NCI-H510A (cell line): ENCODE results near the gene WFDC10B.
A peak's percentile ranks its signal among the peaks of the same experiment; 100 is the strongest.
"Not testable (repeated sequence)": the region's sequence is repeated elsewhere in the genome, so short reads cannot be mapped to it uniquely, and the experiment has no call there.

ENCODE experiments used
- DNase-seq: peaks from one replicate; lab custom pipeline; 2025; lab: John Stamatoyannopoulos, UW

Gene WFDC10B

GRCh38 chr20:45704969-45705637 is at the start of gene WFDC10B:
Gene WFDC10B, minus strand, starts transcription at chr20:45705019. Its CDS starts 19,027 bp downstream, at chr20:45685992.
- DNase-seq = no peak

DNA sequence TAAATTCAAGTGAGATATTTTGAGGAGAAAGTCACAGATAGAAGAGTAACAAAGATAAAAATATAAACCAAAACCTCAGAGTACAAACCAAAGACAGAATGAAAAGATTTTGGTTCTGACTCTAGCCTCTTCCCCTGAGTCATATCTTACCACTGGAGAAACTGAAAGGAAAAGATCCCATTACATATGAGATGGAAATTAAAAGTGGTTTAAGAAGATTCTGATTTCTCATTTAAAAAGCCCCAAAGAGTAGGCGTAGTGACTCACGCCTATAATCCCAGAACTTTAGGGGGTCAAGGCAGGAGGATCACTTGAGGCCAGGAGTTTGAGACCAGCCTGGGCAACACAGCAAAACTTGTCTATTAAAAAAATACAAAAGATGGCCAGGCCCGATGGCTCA is 47.9 kb upstream of the WFDC10B start:
- DNase-seq = no peak

- DNase-seq = no peak
These were observed 46.9 kb upstream of the WFDC10B start for GRCh38 chr20:45751721-45752120.

- no peak for DNase-seq
These were observed 40.2 kb upstream of the WFDC10B start for GRCh38 chr20:45745015-45745414.

DNA sequence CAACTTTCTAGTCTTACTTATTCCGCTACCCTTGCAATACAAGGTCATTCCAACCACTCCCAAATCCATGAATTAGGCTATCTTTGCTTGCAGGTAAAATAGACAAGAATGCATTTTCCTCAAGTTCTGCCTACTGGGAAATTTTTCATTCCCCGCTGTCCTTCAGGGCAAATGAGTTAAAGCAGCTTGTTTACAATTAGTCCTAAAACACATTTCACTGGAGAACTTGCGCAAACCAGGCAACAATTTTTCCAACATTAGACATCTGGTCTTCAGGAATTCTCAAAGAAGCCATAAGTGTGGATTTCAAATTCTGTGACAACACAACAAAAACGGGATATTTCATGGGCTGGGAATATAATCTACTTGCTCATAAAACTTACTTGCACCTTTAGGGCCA is 37.8 kb upstream of the WFDC10B start:
- no peak for DNase-seq

- DNase-seq = no peak
These were observed 31.2 kb upstream of the WFDC10B start for GRCh38 chr20:45735988-45736387.

- DNase-seq = no peak
These were observed 30.7 kb upstream of the WFDC10B start for GRCh38 chr20:45735552-45735951.

DNA sequence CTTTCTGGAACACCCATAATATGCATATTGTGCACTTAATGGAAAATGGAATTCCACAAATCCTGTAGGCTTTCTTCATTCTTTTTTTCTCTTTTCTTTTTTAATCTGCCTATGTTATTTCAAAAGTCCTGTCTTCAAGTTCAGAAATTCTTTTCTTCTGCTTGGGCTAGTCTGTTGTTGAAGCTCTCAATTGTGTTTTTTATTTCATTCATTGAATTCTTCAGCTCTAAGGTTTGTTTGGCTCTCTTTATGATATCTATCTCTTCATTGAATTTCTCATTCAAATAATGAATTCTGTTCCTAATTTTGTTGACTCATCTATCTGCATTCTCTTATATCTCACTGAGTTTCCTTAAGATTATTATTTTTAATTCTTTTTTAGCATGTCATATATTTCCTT is 27.4 kb upstream of the WFDC10B start:
- DNase-seq = no peak

DNA sequence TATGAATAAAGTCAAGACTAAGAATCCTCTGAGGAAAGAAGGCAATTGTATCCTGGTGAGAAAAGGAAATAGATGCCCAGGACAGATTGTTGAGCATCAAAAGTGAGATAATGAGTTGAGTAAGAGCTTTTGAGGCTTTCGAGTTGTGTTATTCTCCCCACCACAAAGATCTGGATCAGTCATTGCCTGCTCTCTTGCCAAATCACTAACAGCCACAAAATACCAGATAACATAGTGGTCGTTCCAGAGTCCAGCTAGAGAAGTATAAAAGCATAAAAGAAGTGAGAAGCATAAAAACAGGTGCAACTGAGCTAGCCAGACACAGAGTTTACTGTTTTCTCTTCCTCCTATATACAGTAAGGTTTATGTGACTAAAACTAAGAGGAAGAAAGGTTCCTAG is 22.2 kb upstream of the WFDC10B start:
- DNase-seq = no peak

GRCh38 chr20:45725134-45725533 is 20.3 kb upstream of the WFDC10B start:
- no peak for DNase-seq

DNA sequence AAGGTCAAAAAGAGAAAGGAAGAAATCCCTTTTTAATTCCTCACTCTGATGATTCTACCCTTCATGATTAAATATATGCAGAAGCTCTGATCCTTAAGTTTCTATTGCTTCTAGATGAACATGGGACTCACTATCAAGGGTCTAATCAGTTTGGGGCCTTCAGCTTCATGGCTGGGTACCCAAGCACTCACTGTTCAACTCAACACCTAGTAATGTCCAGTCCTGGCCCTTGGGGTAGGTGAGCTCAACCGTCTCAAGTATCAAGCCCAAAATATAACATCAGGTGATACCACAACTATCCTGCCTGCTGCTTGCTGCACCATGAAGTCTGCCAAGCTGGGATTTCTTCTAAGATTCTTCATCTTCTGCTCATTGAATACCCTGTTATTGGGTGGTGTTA is 17.2 kb upstream of the WFDC10B start, which contains the start of gene SPINT4:
Gene SPINT4 (plus strand): TSS at position 301 of the 400 bp plus-strand sequence. CDS start 21 bp downstream, at position 322.
- no peak for DNase-seq

- DNase-seq = not testable (repeated sequence)
These were observed 11.4 kb upstream of the WFDC10B start for GRCh38 chr20:45716141-45716688.

- no peak for DNase-seq
These were observed 2.9 kb downstream of the WFDC10B start, which contains the start of gene WFDC13 for GRCh38 chr20:45701873-45702272. Gene WFDC13, plus strand, starts transcription at chr20:45702038. Its CDS starts 86 bp downstream, at chr20:45702124.

- DNase-seq = no peak
These were observed 3.7 kb downstream of the WFDC10B start for GRCh38 chr20:45701104-45701503.

DNA sequence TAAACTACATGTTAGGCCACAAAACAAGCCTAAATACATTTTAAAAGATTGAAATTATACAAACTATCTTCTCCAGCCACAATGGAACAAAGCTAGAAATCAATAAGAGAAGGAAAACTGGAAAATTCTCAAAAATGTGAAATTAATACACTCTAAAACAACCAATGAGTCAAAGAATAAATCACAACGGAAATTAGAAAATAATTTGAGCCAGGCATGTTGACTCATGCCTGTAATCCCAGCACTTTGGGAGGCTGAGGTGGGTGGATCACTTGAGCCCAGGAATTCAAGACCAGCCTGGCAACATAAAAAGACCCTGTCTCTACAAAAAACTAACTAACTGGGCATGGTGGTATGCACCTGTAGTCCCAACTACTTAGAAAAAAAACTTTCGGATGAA is 9.3 kb downstream of the WFDC10B start:
- DNase-seq = no peak

DNA sequence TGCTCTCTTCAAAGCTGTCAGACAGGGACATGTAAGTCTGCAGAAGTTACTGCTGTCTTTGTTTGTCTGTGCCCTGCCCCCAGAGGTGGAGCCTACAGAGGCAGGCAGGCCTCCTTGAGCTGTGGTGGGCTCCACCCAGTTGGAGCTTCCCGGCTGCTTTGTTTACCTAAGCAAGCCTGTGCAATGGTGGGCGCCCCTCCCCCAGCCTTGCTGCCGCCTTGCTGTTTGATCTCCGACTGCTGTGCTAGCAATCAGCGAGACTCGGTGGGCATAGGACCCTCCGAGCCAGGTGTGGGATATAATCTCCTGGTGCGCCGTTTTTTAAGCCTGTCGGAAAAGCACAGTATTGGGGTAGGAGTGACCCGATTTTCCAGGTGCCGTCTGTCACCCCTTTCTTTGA is 11.5 kb downstream of the WFDC10B start:
- not testable (repeated sequence) for DNase-seq

- DNase-seq = no peak
These were observed 18.9 kb downstream of the WFDC10B start for GRCh38 chr20:45685896-45686295.

GRCh38 chr20:45679650-45680049 is 25.2 kb downstream of the WFDC10B start:
- no peak for DNase-seq

DNA sequence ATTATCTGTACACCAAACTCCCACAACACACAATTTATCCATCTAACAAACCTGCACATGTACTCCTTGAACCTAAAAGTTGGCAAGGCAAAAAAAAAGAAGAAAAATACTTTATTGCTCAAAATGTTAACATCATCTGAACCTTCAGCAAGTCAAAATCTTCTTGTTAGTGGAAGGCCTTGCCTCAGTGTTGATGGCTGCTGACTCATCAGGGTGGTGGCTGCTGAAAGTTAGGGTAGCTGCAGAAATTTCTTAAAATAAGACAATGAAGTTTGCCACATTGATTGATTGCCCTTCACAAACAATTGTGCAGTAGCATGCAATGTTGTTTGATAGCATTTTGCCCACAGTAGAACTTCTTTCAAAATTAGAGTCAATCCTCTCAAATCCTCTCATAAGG is 32.1 kb downstream of the WFDC10B start:
- no peak for DNase-seq

- no peak for DNase-seq
These were observed 34.7 kb downstream of the WFDC10B start, which contains the start of gene WFDC11 for GRCh38 chr20:45670139-45670538. Gene WFDC11, minus strand, starts transcription at chr20:45670239. Its CDS starts 19,639 bp downstream, at chr20:45650600.

DNA sequence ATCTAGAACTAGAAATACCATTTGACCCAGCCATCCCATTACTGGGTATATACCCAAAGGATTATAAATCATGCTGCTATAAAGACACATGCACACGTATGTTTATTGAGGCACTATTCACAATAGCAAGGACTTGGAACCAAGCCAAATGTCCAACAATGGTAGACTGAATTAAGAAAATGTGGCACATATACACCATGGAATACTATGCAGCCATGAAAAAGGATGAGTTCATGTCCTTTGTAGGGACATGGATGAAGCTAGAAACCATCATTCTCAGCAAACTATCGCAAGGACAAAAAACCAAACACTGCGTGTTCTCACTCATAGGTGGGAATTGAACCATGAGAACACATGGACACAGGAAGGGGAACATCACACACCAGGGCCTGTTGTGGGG is 47.8 kb downstream of the WFDC10B start:
- DNase-seq = not testable (repeated sequence)

- peak; percentile 39 for DNase-seq
These were observed 53.1 kb downstream of the WFDC10B start for GRCh38 chr20:45651726-45652125.

- no peak for DNase-seq
These were observed 55.4 kb downstream of the WFDC10B start for GRCh38 chr20:45649312-45649863.
